Ovary (tissue), 9 donors: Measurements from ENCODE around the gene HTRA3. TPM values are rescaled to one million over a fixed set of nuclear protein-coding genes. Genes with fewer than 3 reads are reported as not detected.

Source experiments
- DNase-seq, 5 donors: peaks; one replicate each; pipeline ENCODE4 v3.0.0-alpha.2; 2019 to 2020
- H3K27ac ChIP-seq, 2 donors: fragments of 200-600 bp; one replicate each; pipeline versions ENCODE4 v1.5.1 to v1.8.0; 2019 to 2022
- H3K27me3 ChIP-seq: fragments of 200-600 bp; one replicate; pipeline ENCODE4 v1.8.0; 2022
- H3K36me3 ChIP-seq: fragments of 200-600 bp; sonication (generic); one replicate; pipeline ENCODE4 v1.5.1; 2019
- H3K4me1 ChIP-seq: one replicate; pipeline ENCODE4 v1.8.1; 2013; ENCODE audit warnings: mild to moderate bottlenecking, moderate library complexity; ENCODE audit not compliant: insufficient read depth
- H3K4me3 ChIP-seq: fragments of 200-600 bp; sonication (generic); one replicate; pipeline ENCODE4 v1.5.1; 2017
- H3K9me3 ChIP-seq, 2 donors: fragments of 200-600 bp in 1 of 2; sonication (generic) in 1 of 2; one replicate each; pipeline versions ENCODE4 v1.5.1 to v1.8.1; 2013 to 2019; ENCODE audit warnings: mild to moderate bottlenecking in 1 of 2, moderate library complexity in 1 of 2
- CTCF ChIP-seq, 3 donors: fragments of 450-650 bp in 2 of 3; fragments of 200-600 bp in 1 of 3; IDR thresholded peaks; one replicate each; pipeline versions ENCODE4 v1.5.1 to v1.8.0; 2016 to 2022; ENCODE audit warnings: antibody characterized with exemption in 3 of 3, mild to moderate bottlenecking in 1 of 3
- EP300 ChIP-seq: sonication (generic); formaldehyde crosslinking; IDR thresholded peaks from one replicate; pipeline ENCODE4 v1.6.1; 2017; ENCODE audit warnings: antibody characterized with exemption
- POLR2A ChIP-seq: fragments of 450-650 bp; IDR thresholded peaks from one replicate; pipeline ENCODE4 v1.6.1; 2017; ENCODE audit warnings: antibody characterized with exemption, mild to moderate bottlenecking, moderate library complexity
- WGBS, 3 donors: extraction: QIAGEN DNeasy Blood & Tissue Kit in 1 of 3; methylation state at CpG; one replicate each; pipeline versions ENCODE4 v1.1.5 to v1.1.7; 2013 to 2017; 5-methylcytosine and 5-hydroxymethylcytosine counted together
- intact Hi-C, 4 donors: fragments of 100-400 bp; cut with DNase I; formaldehyde crosslinking; loops; one replicate each; pipeline versions ENCODE4 v1.11.0 to v1.15.1; 2022 to 2023
- polyA plus RNA-seq, 2 donors: library from polyadenylated mRNA; stranded (reverse); fragments of 200-250 nt in 1 of 2; fragments of 350-450 nt in 1 of 2; fragmentation: Illumina TruSeq in 1 of 2; extraction: RNeasy Lipid Tissue Mini Kit (QIAGEN cat#74804) in 1 of 2; gene quantifications; one replicate each; pipeline ENCODE4 v1.2.3, GENCODE V29; 2013 to 2014
- total RNA-seq, 7 donors: library from RNA; depleted of rRNA in 2 of 7; stranded (reverse); fragments of >200 nt in 2 of 7; fragmentation: NEBNext Ultra II Directional in 3 of 7; extraction: Animal tissue kit (Norgen Biotek cat#: 25700) in 3 of 7; gene quantifications; one replicate each; pipeline versions ENCODE4 v1.1.0 to v1.2.4, GENCODE V29; 2016 to 2023
- donor health status: DM: no; HTN: no; CAD: no; lungs with moderate emphysema.
- donor health status: DM: no; HTN: no; CAD: no.
- donor health status: Bipolar disorder and iron deficiency.
- donor health status: DM: yes; HTN: yes; CAD: no.
- donor health status: DM: no; HTN: no; CAD: no.
- donor health status: DM: yes; HTN: yes; CAD: no.

Gene HTRA3
- total and polyA plus RNA-seq, 9 donors, result 36.2 to 163 (median 64.7) TPM

GRCh38 chr4:8247047-8247930, 22.3 kb upstream of the HTRA3 start:
- Histone ChIP-seq H3K9me3 (no peaks in the 10 kb centered on the region), H3K27me3 (no peaks in the 10 kb centered on the region), H3K4me1 (peaks cover 2% of the 10 kb centered on the region), H3K27ac (no peak overlapping the region), H3K4me3 (no peak overlapping the region), H3K36me3 (no peaks in the 10 kb centered on the region)
- TF ChIP-seq EP300, result no peak
- TF ChIP-seq POLR2A, result no peak
- WGBS, 3 donors, result 83 to 85% (median 84%) methylated on average over 30 to 31 of the region's 31 CpGs
- intact Hi-C loops, result loop anchor here in 2 of 4 donors (5.0 to 10.0 kb wide), 2 partner anchors 355 to 358 kb away; no protein-coding TSS in a partner anchor
- DNase-seq, result peak in 1 of 5 donors; percentile 60

GRCh38 chr4:8248091-8248490, 21.5 kb upstream of the HTRA3 start:
- Histone ChIP-seq H3K27ac (no peak overlapping the region), H3K4me3 (no peak overlapping the region), H3K36me3 (no peaks in the 10 kb centered on the region), H3K4me1 (no peaks in the 10 kb centered on the region), H3K27me3 (no peaks in the 10 kb centered on the region), H3K9me3 (no peaks in the 10 kb centered on the region)
- WGBS, 3 donors, result 88 to 93% (median 89%) methylated on average over 7 of the region's 7 CpGs
- TF ChIP-seq EP300 (no peak), CTCF (IDR thresholded peaks at IDR 0.05) (no peak), POLR2A (no peak)
- no peak for DNase-seq
- intact Hi-C loops, result loop anchor here in 2 of 4 donors (5.0 to 10.0 kb wide), 2 partner anchors 354 to 357 kb away; no protein-coding TSS in a partner anchor

GRCh38 chr4:8250227-8250626, 19.3 kb upstream of the HTRA3 start:
- Histone ChIP-seq H3K36me3 (no peaks in the 10 kb centered on the region), H3K27me3 (no peaks in the 10 kb centered on the region), H3K9me3 (no peaks in the 10 kb centered on the region), H3K4me3 (no peak overlapping the region), H3K4me1 (no peaks in the 10 kb centered on the region), H3K27ac (no peak overlapping the region)
- 68 to 80% (median 69%) methylated on average over 3 of the region's 3 CpGs for WGBS, 3 donors
- intact Hi-C loops, result no loop called here
- no peak for DNase-seq
- TF ChIP-seq POLR2A, result no peak
- no peak for TF ChIP-seq EP300
- no peak for TF ChIP-seq CTCF (IDR thresholded peaks at IDR 0.05)

GRCh38 chr4:8250637-8251036, 18.9 kb upstream of the HTRA3 start:
- H3K27me3 ChIP-seq, result no peaks in the 10 kb centered on the region
- no peaks in the 10 kb centered on the region for H3K36me3 ChIP-seq
- H3K9me3 ChIP-seq, result no peaks in the 10 kb centered on the region
- H3K27ac ChIP-seq, result no peak overlapping the region
- no peak for TF ChIP-seq EP300
- no peak for TF ChIP-seq CTCF (IDR thresholded peaks at IDR 0.05)
- no peak for TF ChIP-seq POLR2A
- no peaks in the 10 kb centered on the region for H3K4me1 ChIP-seq
- DNase-seq, result no peak
- 71 to 81% (median 81%) methylated on average over 7 of the region's 7 CpGs for WGBS, 3 donors
- intact Hi-C loops, result no loop called here
- H3K4me3 ChIP-seq, result no peak overlapping the region
